Retinal pigment epithelial cell (primary cell): ENCODE measurements around the gene GMFB.

Experiments
- DNase-seq: peaks from one replicate; pipeline ENCODE4 v3.0.0-alpha.2; 2010; ENCODE audit warnings: low read depth
- H3K4me3 ChIP-seq: 2 replicates; pipeline ENCODE4 v1.5.1; 2011; ENCODE audit warnings: mild to moderate bottlenecking, low read length, control low read depth, moderate library complexity
- CTCF ChIP-seq: conservative IDR thresholded peaks from 2 replicates; pipeline ENCODE4 v1.5.1; 2011; ENCODE audit warnings: low read depth, low read length, control low read depth, inconsistent platforms

Gene GMFB

GRCh38 chr14:54497224-54497623 lies 8.4 kb upstream of the GMFB start:
- TF ChIP-seq CTCF: no peak
- DNase-seq: no peak
- H3K4me3 ChIP-seq: no peak overlapping the region

GRCh38 chr14:54493293-54493692 lies 4.5 kb upstream of the GMFB start:
- TF ChIP-seq CTCF: no peak
- H3K4me3 ChIP-seq: no peak overlapping the region
- DNase-seq: no peak

- TF ChIP-seq CTCF: no peak
- DNase-seq: no peak
- H3K4me3 ChIP-seq: no peak overlapping the region
These were observed 1.8 kb upstream of the GMFB start for GRCh38 chr14:54490445-54491175.

- no peak for DNase-seq
- TF ChIP-seq CTCF: no peak
- H3K4me3 ChIP-seq: no peak overlapping the region
These were observed 1.1 kb upstream of the GMFB start for GRCh38 chr14:54489731-54490444.

- peak overlapping the region; percentile 92 for H3K4me3 ChIP-seq
- DNase-seq: no peak
- TF ChIP-seq CTCF: no peak
These were observed 521 bp upstream of the GMFB start for GRCh38 chr14:54489318-54489683.

- no peak for DNase-seq
- peak overlapping the region; percentile 92 for H3K4me3 ChIP-seq
- TF ChIP-seq CTCF: peak; percentile 18
These were observed 498 bp downstream of the GMFB start for GRCh38 chr14:54488318-54488645.

- no peak for TF ChIP-seq CTCF
- DNase-seq: peak; percentile 9
- H3K4me3 ChIP-seq: peak overlapping the region; percentile 92
These were observed 1.0 kb downstream of the GMFB start for GRCh38 chr14:54487771-54488170.
